K562 (cell line): ENCODE measurements around the gene RIOK3. TPM values are rescaled to one million over a fixed set of nuclear protein-coding genes. Genes with fewer than 3 reads are reported as not detected.

Experiments
- BHLHE40 ChIP-seq: IDR thresholded peaks from 2 replicates; pipeline ENCODE4 v1.6.1; 2011; ENCODE audit warnings: low read length, improper control_type of control experiment
- CHD1 ChIP-seq: fragments of 200-600 bp; sonication (generic); IDR thresholded peaks from one replicate; pipeline ENCODE4 v1.6.1; 2012; ENCODE audit warnings: mild to moderate bottlenecking, moderate library complexity, low read length, inconsistent platforms
- CTCFL ChIP-seq: IDR thresholded peaks from 2 replicates; pipeline ENCODE4 v1.6.1; 2011; ENCODE audit warnings: borderline replicate concordance, low read depth, mild to moderate bottlenecking, moderate library complexity, low read length; ENCODE audit not compliant: insufficient read depth, poor library complexity, severe bottlenecking
- DPF2 ChIP-seq: fragments of 450-650 bp; IDR thresholded peaks from 2 replicates; pipeline ENCODE4 v1.6.1; 2016
- ETV5 ChIP-seq: sonication (generic); formaldehyde crosslinking; IDR thresholded peaks from 2 replicates; pipeline ENCODE4 v1.4.0; 2020; ENCODE audit warnings: low read depth, mild to moderate bottlenecking, missing genetic modification reagents
- HDAC3 ChIP-seq: fragments of 450-650 bp; IDR thresholded peaks from 2 replicates; pipeline ENCODE4 v1.6.1; 2018; ENCODE audit warnings: borderline replicate concordance, mild to moderate bottlenecking, moderate library complexity; ENCODE audit not compliant: partially characterized antibody
- HIVEP1 ChIP-seq: fragments of 250-450 bp; sonication (Bioruptor Pico); IDR thresholded peaks from 2 replicates; pipeline ENCODE4 v1.4.0; 2020; ENCODE audit warnings: mild to moderate bottlenecking
- IRF9 ChIP-seq: fragments of 450-650 bp; IDR thresholded peaks from 2 replicates; pipeline ENCODE4 v1.6.1; 2016; ENCODE audit warnings: missing biosample characterization, missing genetic modification characterization
- MAFG ChIP-seq: fragments of 450-650 bp; conservative IDR thresholded peaks from 2 replicates; pipeline ENCODE4 v1.6.1; 2016; ENCODE audit warnings: missing genetic modification characterization, missing compliant biosample characterization
- MCM5 ChIP-seq: fragments of 450-650 bp; IDR thresholded peaks from 2 replicates; pipeline ENCODE4 v1.6.1; 2016; ENCODE audit warnings: low read depth
- MIER1 ChIP-seq: fragments of 450-650 bp; IDR thresholded peaks from 2 replicates; pipeline ENCODE4 v1.6.1; 2016; ENCODE audit warnings: antibody characterized with exemption, mild to moderate bottlenecking, low read depth
- NFATC3 ChIP-seq: fragments of 450-650 bp; IDR thresholded peaks from 2 replicates; pipeline ENCODE4 v1.6.1; 2017; ENCODE audit warnings: mild to moderate bottlenecking
- NR2F6 ChIP-seq: fragments of 450-650 bp; formaldehyde crosslinking; IDR thresholded peaks from 2 replicates; pipeline ENCODE4 v1.4.0; 2020; ENCODE audit warnings: mild to moderate bottlenecking
- PATZ1 ChIP-seq: fragments of 250-450 bp; sonication (Bioruptor Pico); IDR thresholded peaks from 2 replicates; pipeline ENCODE4 v1.5.0; 2020; ENCODE audit warnings: mild to moderate bottlenecking, borderline replicate concordance
- POLR2AphosphoS2 ChIP-seq: IDR thresholded peaks from 2 replicates; pipeline ENCODE4 v1.6.1; 2012; ENCODE audit warnings: low read length, improper control_type of control experiment
- POLR2B ChIP-seq: fragments of 450-650 bp; IDR thresholded peaks from 2 replicates; pipeline ENCODE4 v1.6.1; 2018; ENCODE audit warnings: low read depth; ENCODE audit not compliant: partially characterized antibody
- PURB ChIP-seq: sonication (generic); formaldehyde crosslinking; IDR thresholded peaks from 2 replicates; pipeline ENCODE4 v1.9.0; 2021; ENCODE audit warnings: low read depth, mild to moderate bottlenecking, missing genetic modification reagents
- STAT6 ChIP-seq: sonication (generic); formaldehyde crosslinking; IDR thresholded peaks from 2 replicates; pipeline ENCODE4 v1.8.1; 2023; ENCODE audit warnings: mild to moderate bottlenecking, missing genetic modification reagents
- TFAM ChIP-seq: fragments of 250-450 bp; sonication (Bioruptor Pico); conservative IDR thresholded peaks from 2 replicates; pipeline ENCODE4 v1.5.0; 2021; ENCODE audit warnings: mild to moderate bottlenecking, moderate library complexity
- TRIM24 ChIP-seq, 2 experiments: fragments of 450-650 bp; IDR thresholded peaks; 2 replicates each; pipeline ENCODE4 v1.6.1; 2016
- ZBTB1 ChIP-seq: sonication (generic); formaldehyde crosslinking; IDR thresholded peaks from 2 replicates; pipeline ENCODE4 v1.8.1; 2023; ENCODE audit warnings: missing genetic modification reagents, low read depth, mild to moderate bottlenecking, borderline replicate concordance
- ZKSCAN8 ChIP-seq: fragments of 200-800 bp; sonication (Bioruptor generic); IDR thresholded peaks from 2 replicates; pipeline ENCODE4 v1.6.1; 2016; ENCODE audit warnings: missing genetic modification characterization, missing compliant biosample characterization
- ZNF133 ChIP-seq: fragments of 250-450 bp; sonication (Bioruptor Pico); IDR thresholded peaks from 2 replicates; pipeline ENCODE4 v1.4.0; 2020; ENCODE audit warnings: mild to moderate bottlenecking
- ZNF384 ChIP-seq: IDR thresholded peaks from 2 replicates; pipeline ENCODE4 v1.6.1; 2012; ENCODE audit warnings: low read depth, low read length, improper control_type of control experiment
- polyA plus RNA-seq, 8 experiments: library from polyadenylated mRNA; depleted of rRNA in 4 of 8; stranded (reverse) in 5 of 8; unstranded in 3 of 8; fragments of >200 nt; fragmentation: Nextera tagmentation in 2 of 8; fragmentation: Illumina TruSeq in 1 of 8; extraction: Ambion mirVana in 2 of 8; extraction: Trizol in 1 of 8; gene quantifications; 2 replicates each; pipeline versions ENCODE4 v1.2.1 to v1.2.3, GENCODE V29; 2011 to 2014; ENCODE audit warnings: inconsistent platforms in 1 of 8, missing spikeins in 1 of 8
- total RNA-seq, 7 experiments: library from RNA; depleted of rRNA in 6 of 7; stranded (reverse); fragments of >200 nt in 6 of 7; fragmentation: Illumina TruSeq in 2 of 7; extraction: Trizol in 2 of 7; gene quantifications; 2 replicates each; pipeline versions ENCODE4 v1.2.1 to v1.2.3, GENCODE V29; 2011 to 2021; ENCODE audit warnings: low replicate concordance in 1 of 7

Gene RIOK3
- total and polyA plus RNA-seq, 9 of the 15 experiments (the other 6 are each of a cell fraction or from before 2014, with no cell fraction given): 21.4 to 89.5 (median 62.9) TPM

GRCh38 chr18:23503963-23504344 lies 50.9 kb downstream of the RIOK3 start (continued):
- TF ChIP-seq ZBTB1 (CRISPR knock-in tag) (no peak), ZNF133 (CRISPR knock-in tag) (no peak), MAFG (tag) (no peak), HIVEP1 (CRISPR knock-in tag) (no peak), NR2F6 (CRISPR knock-in tag) (no peak), TRIM24 (IDR thresholded peaks at IDR 0.05) (no peak), NFATC3 (no peak), DPF2 (no peak), ETV5 (0 out of 2 replicates have a peak, but pooled peaks have one; percentile 12), ZKSCAN8 (CRISPR knock-in tag) (no peak), POLR2B (no peak), ZNF384 (no peak), PURB (no peak), STAT6 (CRISPR knock-in tag) (no peak), CTCFL (no peak), MCM5 (no peak), CHD1 (peak; percentile 28), PATZ1 (CRISPR knock-in tag) (no peak), HDAC3 (no peak), TFAM (no peak), POLR2AphosphoS2 (no peak), BHLHE40 (no peak), MIER1 (0 out of 2 replicates have a peak, but pooled peaks have one; percentile 41), IRF9 (tag) (no peak)
